Measurements from ENCODE around the gene OR9I1. TPM values are rescaled to one million over a fixed set of nuclear protein-coding genes. Genes with fewer than 3 reads are reported as not detected.

The OR9I1 gene
- polyA plus RNA-seq = not detected

- 49 to 57% (median 49%) methylated on average over 4 of the region's 4 CpGs for WGBS, 3 donors
- no peak within 1 kb of the TSS for H3K27ac ChIP-seq (ENCODE audit: low read depth, low read length)
Measured at GRCh38 chr11:58125469-58125868, at the start of gene OR9I1. Gene OR9I1 (minus strand): TSS chr11:58125530. CDS start chr11:58119444, 6,086 bp downstream.

DNA sequence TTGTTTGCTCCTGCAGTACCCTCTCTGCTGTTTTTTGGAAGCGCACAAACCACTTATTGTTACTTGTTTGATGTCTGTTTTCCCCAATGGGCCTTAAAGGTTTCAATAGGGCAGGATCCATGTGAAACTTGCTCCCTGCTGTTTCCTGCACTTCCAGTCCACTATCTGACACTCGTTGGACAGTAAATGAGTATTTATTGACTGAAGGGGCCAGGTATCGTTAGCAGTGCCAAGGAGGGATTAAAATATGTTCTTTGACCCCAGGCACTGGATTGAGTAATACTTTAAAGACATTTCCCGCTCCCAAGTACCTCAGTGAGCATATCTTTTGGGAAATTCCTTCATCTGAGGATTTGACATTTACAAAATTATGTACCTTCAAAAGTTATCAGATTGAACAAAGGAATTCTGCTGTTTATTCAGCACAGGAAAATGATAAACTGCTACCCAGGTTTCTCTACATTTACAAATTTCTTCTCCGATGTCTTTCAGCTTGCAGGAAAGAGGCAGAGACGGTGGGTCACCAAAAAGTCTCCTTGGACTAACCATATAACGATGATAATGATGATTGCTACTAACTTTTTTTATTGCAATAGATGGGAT is 40.3 kb upstream of the OR9I1 start:
- WGBS, 3 donors = 42 to 68% (median 64%) methylated on average over 7 of the region's 7 CpGs
- no peak overlapping the region for H3K27ac ChIP-seq (ENCODE audit: low read depth, low read length)

- H3K27ac ChIP-seq (ENCODE audit: low read depth, low read length) = no peak overlapping the region
- WGBS, 3 donors = 48 to 73% (median 64%) methylated on average over 1 of the region's 1 CpG
Measured at GRCh38 chr11:58164990-58165389, 39.7 kb upstream of the OR9I1 start.

GRCh38 chr11:58164389-58164788 is 39.1 kb upstream of the OR9I1 start:
- no peak overlapping the region for H3K27ac ChIP-seq (ENCODE audit: low read depth, low read length)

DNA sequence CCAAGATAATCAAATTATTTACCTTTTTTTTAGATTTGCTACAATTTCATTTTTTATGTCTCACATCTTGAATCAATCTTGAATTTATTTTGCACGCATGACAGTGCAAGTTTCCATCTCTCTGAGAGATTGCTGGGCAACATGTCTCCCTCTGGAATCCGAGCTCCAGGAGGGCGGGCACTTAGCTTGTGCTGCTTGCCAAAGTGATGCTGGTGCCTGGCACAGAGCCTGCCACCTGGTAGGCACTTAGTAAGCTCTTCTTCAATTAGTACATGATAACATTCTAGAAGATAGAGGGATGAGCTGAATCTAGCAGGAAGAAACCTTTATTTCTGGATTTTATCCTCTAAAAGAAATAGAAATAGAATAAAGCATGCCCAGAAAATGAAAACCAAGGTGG is 27.5 kb upstream of the OR9I1 start:
- 72 to 84% (median 80%) methylated on average over 3 of the region's 3 CpGs for WGBS, 3 donors
- no peak overlapping the region for H3K27ac ChIP-seq (ENCODE audit: low read depth, low read length)

More at GRCh38 chr11:58164389-58164788, 39.1 kb upstream of the OR9I1 start:
- WGBS, 3 donors = 57 to 84% (median 83%) methylated on average over 4 of the region's 4 CpGs

GRCh38 chr11:58142761-58143160 is 17.4 kb upstream of the OR9I1 start:
- 76 to 83% (median 77%) methylated on average over 1 of the region's 1 CpG for WGBS, 3 donors
- no peak overlapping the region for H3K27ac ChIP-seq (ENCODE audit: low read depth, low read length)

- no peak overlapping the region for H3K27ac ChIP-seq (ENCODE audit: low read depth, low read length)
- WGBS, 3 donors = 82 to 100% (median 91%) methylated on average over 1 of the region's 1 CpG
Measured at GRCh38 chr11:58135171-58135570, 9.8 kb upstream of the OR9I1 start.

GRCh38 chr11:58134151-58134550 is 8.8 kb upstream of the OR9I1 start:
- H3K27ac ChIP-seq (ENCODE audit: low read depth, low read length) = no peak overlapping the region
- WGBS, 3 donors = 87 to 100% (median 90%) methylated on average over 1 of the region's 1 CpG

- H3K27ac ChIP-seq (ENCODE audit: low read depth, low read length) = no peak overlapping the region
- 65 to 74% (median 68%) methylated on average over 7 of the region's 7 CpGs for WGBS, 3 donors
Measured at GRCh38 chr11:58133309-58134076, 8.2 kb upstream of the OR9I1 start.

DNA sequence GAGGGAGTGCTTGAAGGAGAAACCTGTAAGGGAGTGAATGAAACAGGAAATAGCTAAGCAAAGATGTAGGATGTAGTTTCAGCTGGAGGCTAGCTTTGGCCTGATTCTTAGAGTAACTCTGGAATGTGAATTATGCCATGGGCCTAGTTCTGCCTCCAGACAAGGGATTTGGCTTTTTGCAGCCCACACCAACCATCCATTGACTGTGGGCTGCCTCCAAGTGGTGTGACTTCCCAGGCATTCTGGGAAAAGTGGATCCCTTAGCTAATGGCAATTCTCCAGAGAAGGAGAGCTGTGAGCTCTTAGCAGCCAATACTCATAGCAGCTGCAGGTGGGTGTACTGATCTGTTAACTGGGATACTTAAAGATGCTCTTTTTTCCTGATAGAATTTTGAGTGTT is 2.0 kb upstream of the OR9I1 start:
- no peak overlapping the region for H3K27ac ChIP-seq (ENCODE audit: low read depth, low read length)

GRCh38 chr11:58121096-58121495 is 4.2 kb downstream of the OR9I1 start:
- 73 to 88% (median 85%) methylated on average over 1 of the region's 1 CpG for WGBS, 3 donors
- H3K27ac ChIP-seq (ENCODE audit: low read depth, low read length) = no peak overlapping the region

- 74 to 92% (median 89%) methylated on average over 2 of the region's 2 CpGs for WGBS, 3 donors
- H3K27ac ChIP-seq (ENCODE audit: low read depth, low read length) = no peak overlapping the region
Measured at GRCh38 chr11:58097437-58097836, 27.9 kb downstream of the OR9I1 start.

DNA sequence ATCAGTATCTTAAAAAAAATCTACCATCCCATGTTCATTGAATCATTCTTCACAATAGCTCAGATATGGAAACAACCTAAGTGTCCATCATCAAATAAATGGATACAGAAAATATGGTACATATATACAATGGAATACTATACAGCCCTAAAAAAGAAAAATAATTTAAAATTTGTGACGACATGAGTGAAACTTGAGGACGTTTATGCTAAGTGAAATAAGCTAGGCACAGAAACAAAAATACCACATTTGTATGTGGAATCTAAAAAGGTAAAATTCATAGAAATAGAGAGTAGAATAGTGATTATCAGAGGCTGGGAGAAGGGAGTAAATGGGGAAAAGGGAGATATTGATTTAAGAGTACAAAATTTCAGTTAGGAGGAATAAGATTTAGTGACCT is 38.8 kb downstream of the OR9I1 start:
- WGBS, 3 donors = 55 to 63% (median 58%) methylated on average over 2 of the region's 2 CpGs
- H3K27ac ChIP-seq (ENCODE audit: low read depth, low read length) = no peak overlapping the region

- 30 to 43% (median 32%) methylated on average over 2 of the region's 2 CpGs for WGBS, 3 donors
- no peak overlapping the region for H3K27ac ChIP-seq (ENCODE audit: low read depth, low read length)
Measured at GRCh38 chr11:58075781-58076180, 49.5 kb downstream of the OR9I1 start.

DNA sequence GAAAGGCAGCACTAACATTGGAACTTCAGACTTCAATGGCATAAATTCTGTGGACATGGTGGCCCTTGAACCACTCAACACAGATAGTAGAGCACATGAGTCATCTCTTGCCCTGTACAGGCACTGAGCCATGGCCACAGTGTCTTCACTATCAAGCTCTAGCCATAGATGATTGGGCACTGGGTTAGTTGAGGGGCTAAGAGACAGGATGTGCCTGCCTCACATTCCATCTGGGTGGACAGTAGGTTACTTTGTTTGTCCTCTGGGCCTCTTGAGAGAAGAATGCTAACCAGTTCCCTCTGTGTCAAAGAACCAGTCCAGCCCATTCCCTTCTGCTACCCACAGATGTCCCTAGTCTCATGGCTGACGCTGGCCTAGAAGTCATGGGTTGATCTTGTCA is 54.7 kb downstream of the OR9I1 start:
- 63 to 83% (median 77%) methylated on average over 1 of the region's 1 CpG for WGBS, 3 donors

DNA sequence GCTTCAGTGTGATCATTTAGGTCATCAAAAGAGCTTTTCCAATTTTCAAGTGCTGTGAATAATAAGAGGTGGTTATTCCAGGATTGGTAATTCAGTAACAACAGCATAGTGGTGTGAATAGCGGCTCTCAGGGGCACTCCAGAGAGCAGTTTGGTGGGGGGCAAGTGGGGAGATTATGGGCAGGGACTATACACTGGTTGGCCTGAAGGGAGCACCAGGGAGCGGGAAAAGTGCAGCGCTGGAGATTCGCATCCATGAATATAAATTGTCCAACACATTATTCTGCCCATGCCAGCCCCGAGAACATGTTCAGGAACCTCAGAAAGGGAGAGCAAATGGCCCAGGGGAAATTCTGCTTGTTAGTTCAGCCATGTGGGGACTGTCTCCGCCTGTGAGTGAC is 56.7 kb downstream of the OR9I1 start:
- 82 to 92% (median 83%) methylated on average over 6 of the region's 6 CpGs for WGBS, 3 donors

More for the DNA sequence above, 54.7 kb downstream of the OR9I1 start:
- no peak overlapping the region for H3K27ac ChIP-seq (ENCODE audit: low read depth, low read length)

DNA sequence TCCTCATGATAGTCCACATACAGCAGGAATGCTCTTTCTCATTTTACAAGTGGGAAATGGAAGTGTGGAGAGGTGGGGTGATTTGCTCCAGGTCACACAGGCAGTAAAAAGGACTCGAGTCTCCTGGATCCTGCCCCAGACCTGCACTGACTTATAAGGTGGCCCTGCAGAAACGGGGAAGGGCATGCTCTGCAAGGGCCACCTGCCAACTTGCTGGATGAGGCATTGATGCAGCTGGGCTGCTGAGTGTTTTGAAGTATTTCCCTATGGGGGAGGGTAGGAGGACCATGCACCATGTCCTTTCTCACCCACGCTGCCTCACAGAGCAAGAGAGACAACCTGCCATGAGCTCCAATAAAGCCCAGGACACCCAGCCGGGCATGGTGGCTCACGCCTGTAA is 57.6 kb downstream of the OR9I1 start:
- H3K27ac ChIP-seq (ENCODE audit: low read depth, low read length) = no peak overlapping the region
- 76 to 80% (median 79%) methylated on average over 5 of the region's 5 CpGs for WGBS, 3 donors

More for the DNA sequence above, 56.7 kb downstream of the OR9I1 start:
- no peak overlapping the region for H3K27ac ChIP-seq (ENCODE audit: low read depth, low read length)
